Common myeloid progenitor, CD34-positive (primary cell): ENCODE results near the gene FCRL1. TPM values are rescaled to one million over a fixed set of nuclear protein-coding genes. Genes with fewer than 3 reads are reported as not detected.

Experiments
- CTCF ChIA-PET: fragments of 350-600 bp; sonication (Branson Sonifier 250); formaldehyde crosslinking; loops from one replicate; lab custom pipeline; 2021; ENCODE audit warnings: antibody characterized with exemption; lab: Charles Lee
- POLR2A ChIA-PET: fragments of 350-600 bp; sonication (Branson Sonifier 250); formaldehyde crosslinking; loops from one replicate; lab custom pipeline; 2021; ENCODE audit warnings: antibody characterized with exemption; lab: Charles Lee
- DNase-seq, 3 donors: peaks; one replicate each; pipeline versions ENCODE4 v3.0.0 to v3.0.0-alpha.2; 2013
- H3K27ac ChIP-seq, 2 experiments: 1 replicate in 1 of 2; 2 replicates in 1 of 2; pipeline ENCODE4 v1.7.0; 2013; ENCODE audit warnings: inconsistent platforms in 2 of 2, low read length in 2 of 2, mild to moderate bottlenecking in 2 of 2, low read depth in 1 of 2, moderate library complexity in 1 of 2; ENCODE audit not compliant: severe bottlenecking in 2 of 2, insufficient read depth in 1 of 2, poor library complexity in 1 of 2
- H3K27me3 ChIP-seq, 5 experiments: replicated peaks in 2 of 5; 1 replicate in 3 of 5; 2 replicates in 2 of 5; pipeline versions ENCODE4 v1.6.1 to v1.7.0; 2013; ENCODE audit warnings: low read length in 4 of 5, mild to moderate bottlenecking in 2 of 5, moderate library complexity in 2 of 5, inconsistent platforms in 1 of 5; ENCODE audit not compliant: insufficient read depth in 5 of 5, control insufficient read depth in 4 of 5
- H3K36me3 ChIP-seq, 4 experiments: 1 replicate in 2 of 4; 2 replicates in 2 of 4; pipeline versions ENCODE4 v1.6.1 to v1.7.0; 2013; ENCODE audit warnings: low read length in 3 of 4, control low read depth in 1 of 4, mild to moderate bottlenecking in 1 of 4; ENCODE audit not compliant: control insufficient read depth in 4 of 4, insufficient read depth in 4 of 4
- H3K4me1 ChIP-seq, 4 experiments: 1 replicate in 3 of 4; 2 replicates in 1 of 4; pipeline versions ENCODE4 v1.6.1 to v1.7.1; 2013; ENCODE audit warnings: low read length in 3 of 4, mild to moderate bottlenecking in 3 of 4, control low read depth in 1 of 4, inconsistent platforms in 1 of 4, moderate library complexity in 1 of 4; ENCODE audit not compliant: control insufficient read depth in 4 of 4, insufficient read depth in 4 of 4; ENCODE audit errors: control extremely low read depth in 1 of 4
- H3K4me3 ChIP-seq, 7 experiments: 1 replicate in 4 of 7; 2 replicates in 3 of 7; pipeline versions ENCODE4 v1.5.1 to v1.7.0; 2013; ENCODE audit warnings: mild to moderate bottlenecking in 7 of 7, low read length in 6 of 7, moderate library complexity in 6 of 7, inconsistent platforms in 2 of 7, low read depth in 2 of 7, control low read depth in 1 of 7; ENCODE audit not compliant: insufficient read depth in 4 of 7, control insufficient read depth in 1 of 7; ENCODE audit errors: extremely low read depth in 1 of 7
- H3K9me3 ChIP-seq, 5 experiments: 1 replicate in 4 of 5; 2 replicates in 1 of 5; pipeline versions ENCODE4 v1.6.1 to v1.7.1; 2013; ENCODE audit warnings: low read length in 4 of 5, mild to moderate bottlenecking in 2 of 5, inconsistent platforms in 1 of 5, low read depth in 1 of 5, moderate library complexity in 1 of 5; ENCODE audit not compliant: control insufficient read depth in 4 of 5, insufficient read depth in 2 of 5; ENCODE audit errors: control extremely low read depth in 1 of 5
- WGBS: methylation state at CpG from one replicate; pipeline ENCODE4 v1.1.5; 2013; ENCODE audit not compliant: insufficient coverage; 5-methylcytosine and 5-hydroxymethylcytosine counted together
- polyA plus RNA-seq: library from polyadenylated mRNA; unstranded; fragments of 120-200 nt; gene quantifications from one replicate; pipeline ENCODE4 v1.2.1, GENCODE V29; 2013

The FCRL1 gene
- polyA plus RNA-seq, result 6.7 TPM

GRCh38 chr1:157819896-157820295 lies at the start of gene FCRL1:
TSS of gene FCRL1 (minus strand) at chr1:157820120. CDS start at chr1:157820037, 83 bp downstream.
- H3K4me1 ChIP-seq, result peaks cover 0 to 7% (median 4%) of the 10 kb centered on the region in 4 experiments
- peak within 1 kb of the TSS in 1 of 7 experiments; percentile 35 for H3K4me3 ChIP-seq
- H3K27me3 ChIP-seq, result peaks cover 0 to 3% (median 0%) of the 10 kb centered on the region in 5 experiments
- DNase-seq, result peak in 2 of 3 donors; percentile 41 to 51
- WGBS, result no CpG with 5 or more reads among the region's 3 CpGs
- POLR2A ChIA-PET, result no interaction called here
- CTCF ChIA-PET, result interaction anchor here (1.3 kb wide), 1 partner anchor 43 kb away, joined by 3 read pairs; no protein-coding TSS in a partner anchor
- H3K36me3 ChIP-seq, result no peaks in the 10 kb centered on the region
- H3K27ac ChIP-seq, result no peak within 1 kb of the TSS
- peaks cover 0 to 2% (median 0%) of the 10 kb centered on the region in 5 experiments for H3K9me3 ChIP-seq

GRCh38 chr1:157868654-157869053 lies 48.7 kb upstream of the FCRL1 start:
- DNase-seq, result no peak
- POLR2A ChIA-PET, result no interaction called here
- CTCF ChIA-PET, result no interaction called here
- Histone ChIP-seq H3K9me3 (no peaks in the 10 kb centered on the region), H3K27me3 (no peaks in the 10 kb centered on the region), H3K4me1 (no peaks in the 10 kb centered on the region), H3K4me3 (no peak overlapping the region), H3K27ac (no peak overlapping the region), H3K36me3 (no peaks in the 10 kb centered on the region)
- 100% methylated on average over 1 of the region's 1 CpG for WGBS

- H3K36me3 ChIP-seq, result no peaks in the 10 kb centered on the region
- H3K4me1 ChIP-seq, result no peaks in the 10 kb centered on the region
- no peak overlapping the region for H3K27ac ChIP-seq
- DNase-seq, result peak; percentile 7 to 61 (median 46)
- H3K27me3 ChIP-seq, result no peaks in the 10 kb centered on the region
- H3K9me3 ChIP-seq, result no peaks in the 10 kb centered on the region
- 65% methylated on average over 5 of the region's 6 CpGs for WGBS
- POLR2A ChIA-PET, result no interaction called here
- CTCF ChIA-PET, result interaction anchor here (1.0 to 1.9 kb wide), 4 partner anchors 43 to 282 kb away, joined by 3 to 7 read pairs (median 4); partner anchors contain the start of gene FCRL1
- H3K4me3 ChIP-seq, result no peak overlapping the region
These were observed 42.5 kb upstream of the FCRL1 start for GRCh38 chr1:157862114-157863070.

GRCh38 chr1:157856538-157856937 lies 36.6 kb upstream of the FCRL1 start:
- no peak overlapping the region for H3K4me3 ChIP-seq
- ChIA-PET CTCF (no interaction called here), POLR2A (no interaction called here)
- no peaks in the 10 kb centered on the region for H3K9me3 ChIP-seq
- no peaks in the 10 kb centered on the region for H3K27me3 ChIP-seq
- no peak for DNase-seq
- H3K4me1 ChIP-seq, result no peaks in the 10 kb centered on the region
- H3K27ac ChIP-seq, result no peak overlapping the region
- 100% methylated on average over 1 of the region's 2 CpGs for WGBS
- H3K36me3 ChIP-seq, result no peaks in the 10 kb centered on the region

- Histone ChIP-seq H3K4me1 (peaks cover 4 to 10% (median 7%) of the 10 kb centered on the region in 4 experiments), H3K27me3 (no peaks in the 10 kb centered on the region), H3K4me3 (no peak overlapping the region), H3K36me3 (no peaks in the 10 kb centered on the region), H3K27ac (no peak overlapping the region), H3K9me3 (no peaks in the 10 kb centered on the region)
- POLR2A ChIA-PET, result interaction anchor here (0.6 kb wide), 1 partner anchor 9 kb away, joined by 3 read pairs; no protein-coding TSS in a partner anchor
- no peak for DNase-seq
- WGBS, result 82% methylated on average over 3 of the region's 3 CpGs
- CTCF ChIA-PET, result no interaction called here
These were observed 32.6 kb upstream of the FCRL1 start for GRCh38 chr1:157852476-157852875.

GRCh38 chr1:157849229-157849875 lies 29.4 kb upstream of the FCRL1 start:
- Histone ChIP-seq H3K27ac (no peak overlapping the region), H3K9me3 (no peaks in the 10 kb centered on the region), H3K4me3 (no peak overlapping the region), H3K36me3 (no peaks in the 10 kb centered on the region), H3K27me3 (no peaks in the 10 kb centered on the region), H3K4me1 (peaks cover 4 to 14% (median 7%) of the 10 kb centered on the region in 4 experiments)
- CTCF ChIA-PET, result no interaction called here
- peak; percentile 30 to 86 (median 79) for DNase-seq
- 100% methylated on average over 1 of the region's 2 CpGs for WGBS
- POLR2A ChIA-PET, result no interaction called here
